ENCODE data around the gene POM121.
"Not testable (repeated sequence)": the region's sequence is repeated elsewhere in the genome, so short reads cannot be mapped to it uniquely, and the experiment has no call there.

POM121 gene

DNA sequence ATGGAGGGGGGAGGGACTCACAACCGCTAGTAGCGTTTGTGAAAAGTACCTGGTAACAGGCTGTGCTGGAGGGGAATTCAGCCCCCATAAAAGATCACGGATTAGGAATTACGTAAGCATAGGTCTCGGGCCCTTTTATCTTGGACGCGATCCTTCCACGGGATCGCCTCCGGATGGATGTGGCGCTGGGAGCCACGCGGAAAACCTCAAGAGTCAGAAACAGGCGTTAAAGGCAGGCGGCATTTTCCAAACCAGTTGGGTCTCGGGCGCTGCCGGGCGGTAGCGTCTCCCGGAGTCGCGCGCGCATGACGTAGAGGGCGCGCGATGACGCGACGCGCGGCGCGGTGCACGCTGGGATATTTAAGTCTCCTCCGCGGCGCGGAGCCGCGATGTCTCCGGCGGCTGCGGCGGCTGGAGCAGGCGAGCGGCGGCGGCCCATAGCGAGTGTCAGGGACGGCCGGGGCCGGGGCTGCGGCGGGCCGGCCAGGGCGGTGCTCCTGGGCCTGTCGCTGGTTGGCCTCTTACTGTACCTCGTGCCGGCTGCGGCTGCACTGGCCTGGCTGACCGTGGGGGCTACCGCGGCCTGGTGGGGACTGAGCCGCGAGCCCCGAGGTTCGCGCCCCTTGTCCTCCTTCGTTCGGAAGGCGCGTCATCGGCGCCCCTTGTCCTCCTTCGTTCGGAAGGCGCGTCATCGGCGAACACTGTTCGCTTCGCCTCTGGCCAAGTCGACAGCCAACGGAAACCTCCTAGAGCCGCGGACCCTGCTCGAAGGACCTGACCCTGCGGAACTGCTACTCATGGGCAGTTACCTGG, at the start of gene POM121:
TSS of gene POM121 (plus strand) at position 363 of the 813 bp plus-strand sequence. CDS start at position 390, 27 bp downstream.
- DNase-seq (ENCODE audit: low spot score), result peak; percentile 89

DNA sequence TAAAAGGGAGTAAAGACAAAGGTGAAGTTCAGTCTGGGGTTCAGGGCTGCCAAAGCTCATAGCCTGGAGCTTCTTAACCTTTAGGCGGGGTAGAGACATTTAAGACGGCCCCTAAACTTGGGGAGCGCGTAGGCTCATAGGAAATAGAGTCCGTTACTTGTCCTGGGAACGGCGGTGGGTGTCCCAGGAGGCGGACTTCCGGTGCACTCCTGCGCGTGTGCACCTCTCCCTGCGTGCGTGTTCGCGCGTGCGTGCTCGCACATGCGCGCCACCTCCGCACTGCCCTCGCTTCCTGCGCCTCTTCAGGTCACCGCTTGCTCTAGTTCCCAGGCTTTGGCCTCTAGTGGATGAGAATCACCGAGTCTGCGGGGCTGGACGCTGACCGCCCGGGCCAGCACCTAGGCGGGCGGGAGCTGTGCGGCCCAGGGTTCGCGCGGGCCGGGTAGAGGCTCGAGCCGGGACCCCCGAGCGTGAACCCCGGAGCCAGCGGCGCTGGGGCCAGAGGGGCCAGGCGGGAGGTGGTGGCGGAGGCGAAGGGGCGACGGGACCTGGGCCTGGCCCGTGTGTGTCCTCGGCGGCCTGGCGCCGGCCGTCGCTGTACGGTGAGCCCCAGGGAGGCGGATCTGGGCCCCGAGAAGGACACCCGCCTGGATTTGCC, 45.7 kb upstream of the POM121 start:
- DNase-seq (ENCODE audit: low spot score), result peak; percentile 65

GRCh38 chr7:72879737-72880215, 45.1 kb upstream of the POM121 start:
- DNase-seq (ENCODE audit: low spot score), result peak; percentile 23

DNA sequence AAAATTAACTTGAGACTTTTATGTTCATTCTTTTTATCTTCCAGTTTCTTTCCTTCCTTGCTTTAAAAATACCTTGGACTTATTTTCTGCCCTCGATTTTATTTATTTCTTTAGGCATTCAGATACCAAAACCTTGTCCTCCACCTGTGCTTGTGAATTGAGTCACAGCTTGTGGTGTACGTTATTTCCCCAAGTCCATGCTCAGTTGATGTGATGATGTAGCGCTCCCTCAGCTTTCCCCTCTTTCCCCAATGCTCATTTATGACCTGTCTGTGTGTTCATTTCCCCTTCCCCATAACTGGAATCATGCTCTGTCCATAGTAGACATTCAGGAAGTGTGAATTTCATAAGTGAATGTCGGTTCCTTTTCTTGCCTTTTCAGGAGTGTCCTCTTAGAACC, 33.1 kb upstream of the POM121 start:
- DNase-seq (ENCODE audit: low spot score), result not testable (repeated sequence)

- not testable (repeated sequence) for DNase-seq (ENCODE audit: low spot score)
Measured at GRCh38 chr7:72904740-72905139, 20.2 kb upstream of the POM121 start.

GRCh38 chr7:72908422-72908821, 16.5 kb upstream of the POM121 start:
- DNase-seq (ENCODE audit: low spot score), result not testable (repeated sequence)

GRCh38 chr7:72911395-72911794, 13.5 kb upstream of the POM121 start:
- not testable (repeated sequence) for DNase-seq (ENCODE audit: low spot score)

DNA sequence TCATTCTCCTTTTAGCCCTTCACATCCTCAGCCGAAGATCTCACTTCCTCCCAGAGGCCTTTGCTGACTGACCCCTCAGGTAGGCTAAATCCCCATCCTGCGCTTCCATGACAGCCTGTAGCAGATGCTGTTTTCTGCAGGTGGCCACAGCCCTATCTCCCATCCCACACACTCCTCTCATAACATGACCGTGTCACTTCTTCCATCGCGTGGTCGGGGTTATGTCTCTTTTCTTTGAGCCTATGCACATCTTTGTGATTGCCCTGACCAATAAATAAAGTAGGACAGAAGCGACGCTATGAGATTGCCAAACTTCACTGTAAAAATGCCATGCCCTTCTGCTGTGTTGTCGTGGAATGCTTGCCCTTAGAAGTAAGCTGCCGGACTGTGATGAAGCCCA, 11.1 kb upstream of the POM121 start:
- DNase-seq (ENCODE audit: low spot score), result not testable (repeated sequence)

DNA sequence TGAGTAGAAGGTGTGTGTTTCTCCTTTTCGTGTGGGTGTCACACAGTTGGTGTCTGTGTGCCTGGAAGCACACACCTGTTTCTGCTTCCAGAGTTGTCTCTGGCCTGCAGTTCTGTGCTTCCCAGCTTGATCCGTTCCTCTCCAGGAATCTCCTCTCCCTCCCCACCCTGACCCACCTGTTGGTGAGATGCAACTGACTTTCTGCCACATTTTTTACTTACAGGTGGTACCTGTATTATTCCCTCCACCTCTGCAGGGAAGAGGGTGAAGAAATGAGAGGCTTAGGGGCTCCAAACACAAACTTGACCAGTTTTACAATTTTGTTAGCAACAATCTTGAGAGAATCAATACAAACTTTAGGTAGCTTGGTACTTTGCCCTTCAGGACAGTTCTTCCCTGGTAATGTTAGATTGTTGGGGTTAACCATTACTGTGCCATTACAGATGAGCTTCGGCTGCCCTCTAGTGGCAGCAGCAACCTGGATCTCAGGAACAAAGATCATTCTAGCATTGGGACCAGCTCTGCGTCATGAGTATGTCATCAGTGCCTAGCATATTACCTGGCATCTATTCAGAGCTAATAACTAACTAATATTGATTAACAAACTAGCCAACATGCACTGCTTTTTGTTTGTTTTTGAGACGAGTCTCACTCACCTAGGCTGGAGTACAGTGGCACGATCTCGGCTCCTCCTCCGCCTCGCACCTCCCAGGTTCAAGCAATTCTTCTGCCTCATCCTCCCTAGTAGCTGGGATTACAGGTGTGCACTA, 10.0 kb upstream of the POM121 start:
- DNase-seq (ENCODE audit: low spot score), result peak; percentile 65

DNA sequence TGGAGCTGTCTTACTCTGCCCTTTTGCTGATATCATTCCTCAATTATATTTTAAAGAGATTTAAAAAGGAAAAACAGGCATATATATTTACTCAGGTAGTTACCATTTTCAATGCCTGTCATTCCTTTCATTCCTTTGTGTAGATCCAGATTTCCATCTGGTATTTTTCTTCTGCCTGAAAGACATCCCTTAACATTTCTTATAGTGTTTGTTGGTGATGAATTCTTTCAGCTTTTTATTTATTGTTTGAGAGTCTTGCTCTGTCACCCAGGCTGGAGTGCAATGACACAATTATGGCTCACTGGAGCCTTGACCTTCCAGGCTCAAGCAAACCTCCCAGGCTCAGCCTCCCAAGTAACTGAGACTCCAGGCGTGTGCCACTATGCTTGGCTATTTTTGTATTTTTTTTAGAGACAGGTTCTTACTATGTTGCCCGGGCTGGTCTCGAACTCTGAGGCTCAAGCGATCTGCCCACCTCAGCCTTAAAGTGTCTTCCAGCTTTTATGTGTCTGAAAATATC, 5.6 kb upstream of the POM121 start:
- no peak for DNase-seq (ENCODE audit: low spot score)

- no peak for DNase-seq (ENCODE audit: low spot score)
Measured at GRCh38 chr7:72924386-72924732, 536 bp upstream of the POM121 start.

GRCh38 chr7:72925546-72926120, 738 bp downstream of the POM121 start:
- peak; percentile 17 for DNase-seq (ENCODE audit: low spot score)

- not testable (repeated sequence) for DNase-seq (ENCODE audit: low spot score)
Measured at GRCh38 chr7:72927791-72928190, 2.9 kb downstream of the POM121 start.

DNA sequence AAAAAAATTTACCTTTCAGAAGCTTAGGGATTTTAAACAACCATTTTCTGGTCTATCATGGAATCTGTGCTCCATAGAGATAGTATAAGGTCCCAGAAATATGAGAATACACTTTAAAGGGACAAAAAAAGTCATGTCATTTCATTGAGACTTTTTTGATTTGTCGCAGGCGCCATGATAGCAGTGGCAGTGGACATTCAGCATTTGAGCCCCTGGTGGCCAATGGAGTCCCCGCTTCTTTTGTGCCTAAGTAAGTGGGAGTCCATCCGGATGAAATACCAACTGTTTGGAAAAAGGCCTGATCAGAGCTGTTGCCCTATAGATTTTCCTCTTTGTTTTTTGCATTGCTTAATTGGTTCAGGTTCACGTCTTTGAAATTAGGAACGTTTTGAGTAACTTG, 3.3 kb downstream of the POM121 start:
- not testable (repeated sequence) for DNase-seq (ENCODE audit: low spot score)

DNA sequence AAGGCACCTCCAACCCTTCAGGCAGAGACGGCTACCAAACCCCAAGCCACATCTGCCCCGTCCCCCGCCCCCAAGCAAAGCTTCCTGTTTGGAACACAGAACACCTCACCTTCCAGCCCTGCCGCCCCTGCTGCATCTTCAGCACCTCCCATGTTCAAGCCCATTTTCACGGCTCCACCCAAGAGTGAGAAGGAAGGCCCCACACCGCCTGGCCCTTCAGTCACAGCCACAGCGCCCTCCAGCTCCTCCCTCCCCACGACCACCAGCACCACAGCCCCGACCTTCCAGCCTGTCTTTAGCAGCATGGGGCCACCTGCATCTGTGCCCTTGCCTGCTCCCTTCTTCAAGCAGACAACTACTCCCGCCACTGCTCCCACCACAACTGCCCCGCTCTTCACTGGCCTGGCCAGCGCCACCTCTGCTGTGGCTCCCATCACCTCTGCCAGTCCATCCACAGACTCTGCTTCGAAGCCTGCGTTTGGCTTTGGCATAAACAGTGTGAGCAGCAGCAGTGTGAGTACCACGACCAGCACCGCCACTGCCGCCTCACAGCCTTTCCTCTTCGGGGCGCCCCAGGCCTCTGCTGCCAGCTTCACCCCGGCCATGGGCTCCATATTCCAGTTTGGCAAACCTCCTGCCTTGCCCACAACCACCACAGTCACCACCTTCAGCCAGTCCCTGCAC, 17.3 kb downstream of the POM121 start:
- not testable (repeated sequence) for DNase-seq (ENCODE audit: low spot score)

- not testable (repeated sequence) for DNase-seq (ENCODE audit: low spot score)
Measured at GRCh38 chr7:72942956-72943355, 18.1 kb downstream of the POM121 start.

DNA sequence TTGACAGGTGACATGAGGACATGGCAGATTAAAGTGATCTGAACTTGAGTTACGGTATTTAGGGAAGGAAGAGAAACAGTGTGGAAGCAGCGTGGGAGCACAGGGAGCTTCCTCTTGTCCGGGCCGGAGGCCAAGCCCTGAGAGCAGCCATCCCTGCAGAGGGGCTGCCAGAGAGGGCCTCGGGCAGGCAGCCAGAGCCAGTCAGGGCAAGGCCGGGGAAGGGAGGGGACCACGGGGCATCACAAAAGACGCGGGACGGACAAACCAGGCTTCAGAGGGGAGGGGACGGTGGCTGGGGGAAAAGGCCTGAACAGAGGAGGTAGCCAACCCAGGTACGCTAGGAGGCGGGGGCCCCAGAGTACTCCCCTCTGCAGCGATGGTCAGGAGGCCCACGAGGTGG, 20.0 kb downstream of the POM121 start:
- not testable (repeated sequence) for DNase-seq (ENCODE audit: low spot score)

- not testable (repeated sequence) for DNase-seq (ENCODE audit: low spot score)
Measured at GRCh38 chr7:72945597-72945996, 20.7 kb downstream of the POM121 start.

DNA sequence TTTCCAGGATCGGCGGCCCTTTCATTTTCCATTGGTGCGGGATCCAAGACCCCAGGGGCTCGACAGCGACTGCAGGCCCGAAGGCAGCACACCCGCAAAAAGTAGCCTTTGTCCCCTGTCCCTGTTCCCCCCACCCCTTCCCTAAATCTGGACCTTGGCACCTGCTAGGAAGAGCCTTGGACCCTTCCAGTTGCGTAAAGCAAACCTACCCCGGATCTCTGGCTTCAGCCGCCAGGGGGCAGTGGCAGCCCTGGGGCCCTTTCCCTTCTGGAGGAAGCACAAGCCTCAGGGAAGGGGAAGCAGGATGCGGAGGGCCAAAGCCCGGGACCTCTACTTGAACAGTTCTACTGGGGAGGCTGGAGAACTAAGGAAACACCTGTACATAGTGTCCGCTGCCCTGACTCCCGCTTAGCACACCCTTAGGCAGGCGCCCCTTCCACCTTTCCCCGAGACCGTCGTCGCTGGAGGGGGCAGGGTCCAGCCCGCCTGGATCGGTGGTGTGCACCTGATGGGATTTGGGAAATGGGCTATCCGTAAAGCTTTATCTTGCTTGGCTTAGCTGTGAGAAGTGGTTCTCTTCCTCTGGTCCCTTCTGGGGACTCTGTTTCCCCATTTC, 21.3 kb downstream of the POM121 start:
- not testable (repeated sequence) for DNase-seq (ENCODE audit: low spot score)

DNA sequence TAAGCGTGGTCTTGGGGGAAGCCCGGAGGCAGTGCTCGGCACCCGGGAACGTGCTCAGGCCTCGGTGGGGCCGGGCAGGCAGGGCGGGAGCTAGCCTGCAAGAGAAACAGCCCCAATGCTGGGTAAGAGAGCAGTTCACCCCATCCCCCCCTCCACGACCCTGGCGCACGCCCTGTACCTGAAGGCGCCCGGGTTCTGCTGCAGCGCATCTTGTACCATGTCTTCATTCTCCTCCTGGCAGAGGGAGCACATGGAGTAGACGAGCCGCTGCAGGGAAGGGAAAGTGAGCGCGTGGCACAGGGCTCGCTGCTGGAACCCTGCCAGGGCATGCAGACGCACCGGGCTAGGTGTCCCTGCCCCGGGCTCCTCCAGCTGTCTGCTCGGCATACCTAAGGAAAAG, 23.8 kb downstream of the POM121 start:
- not testable (repeated sequence) for DNase-seq (ENCODE audit: low spot score)

GRCh38 chr7:72949276-72949675, 24.4 kb downstream of the POM121 start:
- not testable (repeated sequence) for DNase-seq (ENCODE audit: low spot score)
